GM21360 (cell line): ENCODE measurements around the gene PGK2.
"Not testable (repeated sequence)": the region's sequence is repeated elsewhere in the genome, so short reads cannot be mapped to it uniquely, and the experiment has no call there.

ENCODE experiments used
- ATAC-seq: cut with Tn5 transposase; IDR thresholded peaks from one replicate; pipeline ENCODE4 v1.9.1; 2021; ENCODE audit warnings: mild to moderate bottlenecking, moderate library complexity; ENCODE audit not compliant: unreplicated experiment

The PGK2 gene

DNA sequence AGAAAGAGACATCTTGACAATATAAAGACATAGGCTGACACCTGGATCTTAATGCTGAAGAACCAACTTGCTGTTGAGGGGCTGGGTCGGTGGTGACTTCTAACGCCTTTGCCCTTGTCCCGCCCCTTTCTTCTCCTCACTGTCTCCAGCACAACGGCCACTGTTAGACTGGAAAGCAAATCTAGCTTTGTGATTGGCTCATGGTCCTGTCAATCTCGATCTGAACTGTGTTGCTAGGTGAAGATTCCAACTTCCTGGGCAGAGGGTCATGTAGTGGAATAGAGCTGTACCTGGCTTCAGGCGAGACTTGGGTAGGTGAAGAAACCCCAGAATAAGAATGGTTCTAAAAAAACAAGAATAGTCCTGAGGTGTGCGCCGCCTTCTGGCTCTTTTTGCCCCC is at the start of gene PGK2:
PGK2 (minus strand) TSS at position 110 of the 400 bp plus-strand sequence; CDS start at position 12, 98 bp downstream.
- ATAC-seq = no peak

GRCh38 chr6:49835140-49835539 is 48.1 kb upstream of the PGK2 start:
- ATAC-seq = no peak

GRCh38 chr6:49833386-49833785 is 46.3 kb upstream of the PGK2 start:
- ATAC-seq = no peak

DNA sequence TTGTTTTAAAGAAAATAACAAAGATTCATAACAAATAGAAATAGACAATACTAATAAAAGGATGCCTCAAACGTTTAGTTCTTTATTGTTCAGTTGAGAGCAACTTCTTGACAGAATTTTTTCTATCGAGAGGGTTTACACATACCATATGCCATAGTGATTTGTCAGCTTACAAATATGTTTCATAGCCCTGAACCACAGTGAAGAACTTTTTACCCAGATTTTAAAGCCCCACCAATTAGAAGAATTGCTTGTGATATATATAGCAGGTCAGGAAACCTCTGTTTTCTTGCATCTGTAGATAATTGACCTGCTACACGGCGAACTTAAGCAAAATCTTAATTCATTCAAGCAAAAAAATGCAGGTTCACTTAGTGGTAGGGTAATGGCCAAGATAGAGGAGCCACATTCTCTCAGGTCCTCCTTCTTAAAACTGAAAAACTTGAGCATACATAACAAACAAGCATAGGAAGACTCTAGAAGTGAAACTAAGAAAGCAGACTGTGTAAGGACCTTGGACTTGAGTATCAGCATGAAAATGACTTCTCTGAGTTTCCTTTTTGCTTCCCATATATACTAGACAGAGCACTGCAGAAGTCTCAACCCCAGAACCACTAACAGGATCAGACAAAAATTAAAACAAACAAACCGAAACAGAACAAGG is 39.8 kb upstream of the PGK2 start:
- peak; percentile 92 for ATAC-seq

- no peak for ATAC-seq
These were observed 28.1 kb upstream of the PGK2 start for GRCh38 chr6:49815166-49815565.

GRCh38 chr6:49813248-49813647 is 26.2 kb upstream of the PGK2 start:
- no peak for ATAC-seq

- ATAC-seq = no peak
These were observed 19.1 kb upstream of the PGK2 start for GRCh38 chr6:49806145-49806544.

GRCh38 chr6:49805246-49805645 is 18.2 kb upstream of the PGK2 start:
- ATAC-seq = no peak

DNA sequence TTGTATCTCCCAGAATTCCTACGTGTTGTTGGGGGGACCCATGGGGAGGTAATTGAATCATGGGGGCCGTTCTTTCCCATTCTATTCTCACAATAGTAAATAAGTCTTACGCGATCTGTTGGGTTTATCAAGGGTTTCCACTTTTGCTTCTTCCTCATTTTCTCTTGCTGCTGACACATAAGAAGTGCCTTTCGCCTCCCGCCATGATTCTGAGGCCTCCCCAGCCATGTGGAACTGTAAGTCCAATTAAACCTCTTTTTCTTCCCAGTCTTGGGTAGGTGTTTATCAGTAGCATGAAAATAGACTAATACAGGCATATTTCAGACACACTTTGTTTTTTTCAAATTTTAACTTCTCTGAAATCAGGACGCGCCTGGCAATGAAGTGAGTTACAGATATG is 14.4 kb upstream of the PGK2 start:
- no peak for ATAC-seq

DNA sequence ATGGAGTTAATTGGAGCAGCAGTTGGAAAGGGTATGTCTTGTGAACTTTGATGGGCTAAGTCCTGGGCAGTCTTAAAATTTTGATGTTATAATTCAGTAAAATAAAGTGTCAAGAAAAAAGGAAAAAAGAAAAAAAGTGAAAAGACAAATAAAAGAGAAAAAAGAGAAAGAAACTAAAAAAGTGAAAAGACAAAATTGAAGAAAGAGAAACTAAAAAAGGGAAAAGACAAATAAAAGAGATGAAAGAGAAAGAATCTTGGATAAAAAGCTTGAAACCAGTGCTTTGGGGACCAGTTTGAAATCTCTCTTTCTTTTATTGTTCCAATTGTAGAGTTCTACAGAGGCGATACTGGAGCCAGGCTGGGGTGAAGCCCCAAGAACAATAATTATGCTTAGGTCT is 12.0 kb upstream of the PGK2 start:
- no peak for ATAC-seq

- not testable (repeated sequence) for ATAC-seq
These were observed 9.9 kb upstream of the PGK2 start for GRCh38 chr6:49796842-49797455.

DNA sequence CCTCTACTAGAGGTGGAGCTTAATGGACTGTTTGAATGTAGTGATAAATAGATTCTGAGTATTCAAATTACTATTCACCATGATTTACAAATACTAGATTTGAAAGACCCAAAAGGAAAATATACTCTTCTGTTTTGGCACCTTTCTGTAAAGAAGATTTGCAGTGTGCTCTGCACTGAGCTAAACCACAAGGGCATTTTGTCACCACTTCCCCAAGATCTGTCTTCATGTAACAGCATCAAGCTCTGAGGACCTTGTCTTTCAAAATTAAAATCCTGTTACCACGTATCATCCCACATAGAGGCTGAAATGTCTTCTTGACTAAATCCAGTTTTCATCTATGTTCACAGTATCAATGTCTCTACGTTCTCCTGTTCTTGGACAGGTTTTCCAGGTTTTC is 3.3 kb upstream of the PGK2 start:
- no peak for ATAC-seq

GRCh38 chr6:49784272-49784671 is 2.8 kb downstream of the PGK2 start:
- ATAC-seq = no peak

DNA sequence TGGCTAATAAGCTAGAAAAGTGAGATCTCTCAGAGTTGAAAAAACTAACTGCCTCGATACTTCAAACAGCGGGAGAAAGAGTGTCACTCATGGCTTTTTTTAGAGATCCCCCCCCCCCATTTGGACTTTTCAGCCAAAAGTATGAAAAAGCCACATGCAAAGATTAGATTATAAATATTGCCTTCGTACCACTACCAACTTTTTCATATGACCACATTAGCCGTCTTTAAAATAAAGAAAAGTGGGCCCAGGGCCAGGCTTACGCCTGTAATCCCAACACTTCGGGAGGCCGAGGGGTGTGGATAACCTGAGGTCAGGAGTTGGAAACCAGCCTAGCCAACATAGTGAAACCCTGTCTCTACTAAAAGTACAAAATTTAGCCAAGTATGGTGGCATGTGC is 4.4 kb downstream of the PGK2 start:
- ATAC-seq = no peak

DNA sequence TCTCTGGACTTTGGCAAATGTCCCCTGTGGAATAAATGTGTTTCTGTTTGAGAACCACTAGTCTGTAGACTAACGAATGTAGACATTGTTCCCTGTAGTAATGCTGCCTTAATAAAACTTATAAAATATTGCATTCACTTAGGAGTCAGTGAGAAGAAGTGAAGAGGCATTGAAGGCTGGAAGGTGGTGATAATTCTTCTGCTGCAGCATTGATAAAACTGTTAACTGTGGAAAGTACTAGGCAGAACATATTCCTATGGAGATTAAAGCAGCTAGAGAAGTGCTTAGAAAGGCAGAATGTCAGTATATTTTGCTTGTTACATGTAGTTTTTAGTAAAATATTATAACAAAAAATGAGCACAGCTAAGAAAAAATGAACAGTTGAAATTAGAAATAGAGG is 4.8 kb downstream of the PGK2 start:
- no peak for ATAC-seq

DNA sequence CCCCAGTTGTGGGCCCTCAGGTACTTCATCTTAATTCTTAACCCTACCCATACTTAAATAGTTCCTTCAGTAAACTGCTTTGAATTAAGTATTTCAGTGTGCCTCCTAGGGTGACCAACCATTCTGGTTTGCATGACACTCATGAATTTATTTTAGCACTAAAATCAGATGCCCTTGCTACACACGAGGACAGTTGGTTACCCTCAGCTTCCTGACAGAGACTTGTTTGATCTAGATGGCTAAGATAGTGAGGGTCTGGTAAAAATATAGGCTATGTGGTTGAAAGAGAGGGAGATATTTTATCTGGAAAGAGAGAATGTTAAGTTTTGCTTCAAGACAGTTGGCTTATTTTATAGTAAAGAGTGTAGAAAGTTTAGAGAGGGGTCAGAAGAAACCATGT is 10.6 kb downstream of the PGK2 start:
- ATAC-seq = no peak

DNA sequence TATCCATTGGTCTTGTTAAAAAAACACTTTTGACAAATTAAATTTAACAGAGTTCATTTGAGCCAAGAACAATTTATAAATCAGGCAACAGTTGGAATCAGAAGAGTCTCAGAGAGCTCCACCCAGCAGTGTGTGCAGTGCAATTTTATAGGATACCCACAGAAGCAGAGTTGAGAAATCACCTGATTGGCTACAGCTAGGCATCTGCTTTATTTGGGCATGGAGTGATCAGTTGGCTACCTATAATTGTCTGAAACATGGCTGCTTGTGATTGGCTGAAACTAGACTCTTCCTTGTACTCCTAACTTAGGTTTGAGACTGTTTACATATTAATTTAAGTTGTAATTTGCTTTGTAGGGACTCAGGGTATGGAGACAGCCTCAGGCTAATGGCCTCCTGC is 12.0 kb downstream of the PGK2 start:
- no peak for ATAC-seq

DNA sequence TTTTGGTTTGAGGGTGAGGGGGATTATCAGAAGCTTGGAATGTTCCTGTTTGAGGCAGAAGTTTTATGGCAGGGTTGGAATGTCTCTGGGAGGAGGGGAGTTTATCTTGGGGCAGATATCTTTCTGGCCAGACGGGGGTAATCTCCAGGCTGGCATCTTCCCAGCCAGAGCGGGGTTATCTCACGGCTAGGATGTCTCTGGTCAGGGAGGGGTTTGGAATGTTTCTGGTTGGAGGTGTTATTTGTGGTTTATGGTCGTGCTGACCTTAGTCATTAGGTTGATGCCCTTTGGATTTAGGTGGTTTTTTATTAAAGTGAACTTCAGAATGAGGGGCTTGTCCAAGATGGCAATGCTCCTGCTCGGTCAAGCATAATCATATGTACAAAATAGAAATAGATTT is 14.8 kb downstream of the PGK2 start:
- no peak for ATAC-seq

- no peak for ATAC-seq
These were observed 20.3 kb downstream of the PGK2 start for GRCh38 chr6:49766762-49767161.

DNA sequence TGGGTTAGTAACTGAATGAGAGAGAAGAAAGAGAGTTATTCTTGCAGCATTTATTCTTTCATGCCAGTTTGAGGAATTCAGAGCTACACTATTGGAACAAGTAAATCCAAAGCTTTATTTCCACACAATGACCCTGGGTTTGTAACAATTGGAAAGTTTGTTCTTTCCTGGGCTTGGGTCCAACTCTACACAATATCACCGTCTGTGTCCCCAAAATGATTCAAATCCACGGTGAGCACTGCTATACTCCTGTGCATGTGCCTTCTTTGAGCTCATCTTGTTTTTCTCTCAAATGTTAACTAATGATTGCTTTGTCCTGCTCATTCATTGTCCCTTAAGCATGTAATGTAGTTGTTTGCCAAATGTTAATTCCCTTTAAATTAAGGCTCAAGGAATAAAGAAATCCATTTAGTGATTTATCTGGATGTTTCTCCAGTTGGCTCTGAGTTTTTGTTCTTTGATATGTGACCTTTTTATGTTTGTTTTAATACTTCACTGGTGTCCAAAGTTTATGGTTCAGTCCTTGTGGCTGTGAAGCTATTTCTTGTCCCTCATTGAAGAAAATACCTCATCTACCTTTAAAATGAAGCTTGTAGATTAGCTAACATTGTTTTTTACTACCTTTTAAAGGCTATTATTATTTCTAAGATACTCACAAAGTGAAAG is 22.4 kb downstream of the PGK2 start:
- ATAC-seq = no peak

DNA sequence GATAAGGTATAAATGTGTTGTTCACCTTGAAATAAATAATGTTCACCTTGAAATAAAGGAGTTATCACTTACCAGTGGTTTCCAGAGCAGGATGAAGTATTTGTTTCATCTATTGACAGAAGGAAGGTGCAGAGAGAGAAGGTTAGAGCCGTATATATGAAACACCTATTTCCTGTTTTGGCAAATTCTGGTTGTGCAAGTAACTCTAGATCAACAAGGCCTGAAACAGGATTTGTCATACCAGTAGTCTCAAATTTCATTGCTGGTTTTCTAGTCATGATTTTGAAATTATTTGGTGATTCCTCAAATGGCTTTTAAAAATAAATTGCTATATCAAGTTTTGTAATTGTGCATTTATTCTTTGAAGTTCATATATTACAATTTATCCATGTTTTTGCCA is 42.8 kb downstream of the PGK2 start, which contains the start of gene CRISP3:
CRISP3 (minus strand) TSS at position 130 of the 400 bp plus-strand sequence; CDS start at position 109, 21 bp downstream.
- ATAC-seq = no peak

DNA sequence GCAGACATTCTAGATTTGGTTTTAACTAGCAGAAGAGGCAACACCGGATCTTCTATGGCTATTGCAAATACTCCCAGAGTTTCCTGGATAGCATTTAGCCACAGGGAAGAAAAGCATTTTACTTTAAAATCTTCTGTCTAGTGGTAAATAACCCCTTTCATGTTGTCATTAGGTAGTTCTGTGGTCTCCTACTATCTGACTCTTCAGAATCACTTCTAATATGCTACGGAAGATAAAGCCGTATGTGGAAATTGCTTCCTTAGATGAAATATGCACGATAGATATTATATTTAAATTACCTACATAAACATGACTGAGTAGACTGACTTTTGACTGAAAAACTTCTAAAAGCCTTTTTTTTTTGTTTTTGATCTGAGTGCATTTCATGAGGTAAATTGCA is 43.7 kb downstream of the PGK2 start:
- ATAC-seq = no peak
